Stimulated activated memory B cell treated with anti-CD40 and anti-IgM and Interleukin-4, amounts not matched to agents 10 μg/mL and 1 μg/mL and 100 μg/mL, for 72 hours (primary cell): Measurements from ENCODE around the gene GPR176.

Experiments used
- ATAC-seq: fragments of 150-1000 bp; cut with Tn5 transposase; 2 replicates; pipeline ENCODE4 v1.10.0; 2021
- H3K27ac Mint-ChIP-seq: one replicate; pipeline ENCODE4 v1.8.0; 2022; ENCODE audit warnings: mild to moderate bottlenecking, mixed read lengths
- H3K27me3 Mint-ChIP-seq: one replicate; pipeline ENCODE4 v1.8.0; 2022; ENCODE audit warnings: mixed read lengths
- H3K36me3 Mint-ChIP-seq: one replicate; pipeline ENCODE4 v1.8.0; 2022; ENCODE audit warnings: mixed read lengths
- H3K4me1 Mint-ChIP-seq: one replicate; pipeline ENCODE4 v1.8.0; 2022; ENCODE audit warnings: mixed read lengths
- H3K4me3 Mint-ChIP-seq: one replicate; pipeline ENCODE4 v1.8.0; 2022; ENCODE audit warnings: mild to moderate bottlenecking, moderate library complexity, mixed read lengths
- H3K9me3 Mint-ChIP-seq: one replicate; pipeline ENCODE4 v1.8.0; 2022; ENCODE audit warnings: mixed read lengths

GPR176 gene

DNA sequence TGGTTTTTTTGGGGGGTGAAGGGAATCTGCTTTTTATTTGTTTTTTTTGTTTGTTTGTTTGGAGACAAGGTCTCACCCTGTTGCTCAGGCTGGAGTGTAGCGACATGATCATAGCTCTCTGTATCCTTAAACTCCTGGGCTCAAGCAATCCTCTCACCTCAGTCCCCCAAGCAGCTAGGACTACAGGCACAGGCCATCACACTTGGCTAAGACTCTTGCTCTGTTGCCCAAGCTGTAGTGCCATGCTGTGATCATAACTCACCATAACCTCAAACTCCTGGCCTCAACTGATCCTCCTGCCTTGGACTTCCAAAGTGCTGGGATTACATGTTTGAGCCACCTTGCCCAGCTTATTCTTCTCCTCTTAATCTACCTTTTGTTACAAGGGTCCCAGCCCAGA, 31.8 kb downstream of the GPR176 start:
- no peak overlapping the region for H3K27ac Mint-ChIP-seq
- ATAC-seq: no peak

DNA sequence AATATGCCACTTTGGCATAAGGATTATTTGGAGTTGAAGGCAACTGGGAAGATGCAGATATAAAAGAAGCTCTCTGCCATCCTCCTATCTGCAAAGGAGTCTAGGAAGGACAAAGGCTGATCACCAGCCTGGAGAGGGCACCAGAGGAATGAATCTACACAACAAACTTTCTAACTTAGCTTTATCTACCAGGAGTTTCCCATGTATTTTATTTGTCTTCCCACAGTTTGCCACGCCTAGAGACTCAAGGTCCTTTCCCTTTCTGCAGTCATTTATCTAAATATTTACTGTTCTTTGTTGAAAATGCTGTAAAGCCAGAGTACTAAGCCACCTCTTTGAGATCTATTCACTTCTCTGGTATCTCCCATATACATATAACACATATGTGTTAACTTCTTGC, 32.2 kb downstream of the GPR176 start:
- no peaks in the 10 kb centered on the region for H3K36me3 Mint-ChIP-seq
- no peaks in the 10 kb centered on the region for H3K4me1 Mint-ChIP-seq
- no peak for ATAC-seq
- H3K4me3 Mint-ChIP-seq: no peak overlapping the region
- no peaks in the 10 kb centered on the region for H3K9me3 Mint-ChIP-seq
- no peak overlapping the region for H3K27ac Mint-ChIP-seq
- H3K27me3 Mint-ChIP-seq: no peaks in the 10 kb centered on the region

More for the DNA sequence above, 31.8 kb downstream of the GPR176 start:
- Mint-ChIP-seq H3K9me3 (no peaks in the 10 kb centered on the region), H3K4me1 (no peaks in the 10 kb centered on the region), H3K36me3 (no peaks in the 10 kb centered on the region), H3K27me3 (no peaks in the 10 kb centered on the region), H3K4me3 (no peak overlapping the region)

DNA sequence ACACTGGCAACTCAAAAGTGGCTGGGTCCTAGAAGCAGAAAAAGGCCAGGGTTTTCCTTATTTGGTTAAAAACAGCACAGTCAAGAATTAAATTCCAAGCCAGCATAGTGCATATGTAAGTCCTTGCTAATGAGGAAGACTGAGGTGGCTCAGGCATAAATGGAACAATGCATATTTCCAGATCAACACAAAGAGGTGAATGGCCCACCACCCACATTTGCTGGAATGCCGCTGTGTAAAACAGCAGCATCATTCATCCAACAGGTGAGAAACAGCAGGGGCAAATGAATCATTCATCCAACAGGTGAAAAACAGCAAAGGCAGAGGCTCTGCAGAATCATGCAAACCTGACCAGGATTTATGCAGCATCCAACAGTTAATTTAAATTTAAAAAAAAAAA, 32.9 kb downstream of the GPR176 start:
- H3K27me3 Mint-ChIP-seq: no peaks in the 10 kb centered on the region
- no peak overlapping the region for H3K27ac Mint-ChIP-seq
- no peaks in the 10 kb centered on the region for H3K36me3 Mint-ChIP-seq
- ATAC-seq: no peak
- H3K4me1 Mint-ChIP-seq: no peaks in the 10 kb centered on the region
- no peak overlapping the region for H3K4me3 Mint-ChIP-seq
- no peaks in the 10 kb centered on the region for H3K9me3 Mint-ChIP-seq

DNA sequence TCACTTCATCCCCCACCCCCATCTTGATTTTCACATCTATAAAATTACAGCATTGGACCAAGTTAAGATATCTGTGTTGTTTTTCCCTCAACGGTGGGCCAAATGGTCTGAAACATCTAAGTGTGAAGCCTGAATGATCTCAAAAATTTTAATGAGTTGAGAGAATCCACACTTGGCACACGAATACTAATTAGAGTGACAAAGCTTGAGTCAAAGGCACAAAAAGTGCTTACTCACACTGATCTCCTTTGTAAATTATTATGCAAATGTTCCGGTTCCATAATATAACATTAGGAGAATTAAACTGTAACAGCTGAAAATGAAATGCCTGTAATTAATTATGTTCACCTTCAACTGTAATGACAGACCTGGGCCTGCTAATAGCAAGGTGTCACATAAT, 33.6 kb downstream of the GPR176 start:
- no peak overlapping the region for H3K27ac Mint-ChIP-seq
- H3K27me3 Mint-ChIP-seq: no peaks in the 10 kb centered on the region
- H3K36me3 Mint-ChIP-seq: no peaks in the 10 kb centered on the region
- no peaks in the 10 kb centered on the region for H3K9me3 Mint-ChIP-seq
- H3K4me1 Mint-ChIP-seq: no peaks in the 10 kb centered on the region
- ATAC-seq: no peak
- no peak overlapping the region for H3K4me3 Mint-ChIP-seq

DNA sequence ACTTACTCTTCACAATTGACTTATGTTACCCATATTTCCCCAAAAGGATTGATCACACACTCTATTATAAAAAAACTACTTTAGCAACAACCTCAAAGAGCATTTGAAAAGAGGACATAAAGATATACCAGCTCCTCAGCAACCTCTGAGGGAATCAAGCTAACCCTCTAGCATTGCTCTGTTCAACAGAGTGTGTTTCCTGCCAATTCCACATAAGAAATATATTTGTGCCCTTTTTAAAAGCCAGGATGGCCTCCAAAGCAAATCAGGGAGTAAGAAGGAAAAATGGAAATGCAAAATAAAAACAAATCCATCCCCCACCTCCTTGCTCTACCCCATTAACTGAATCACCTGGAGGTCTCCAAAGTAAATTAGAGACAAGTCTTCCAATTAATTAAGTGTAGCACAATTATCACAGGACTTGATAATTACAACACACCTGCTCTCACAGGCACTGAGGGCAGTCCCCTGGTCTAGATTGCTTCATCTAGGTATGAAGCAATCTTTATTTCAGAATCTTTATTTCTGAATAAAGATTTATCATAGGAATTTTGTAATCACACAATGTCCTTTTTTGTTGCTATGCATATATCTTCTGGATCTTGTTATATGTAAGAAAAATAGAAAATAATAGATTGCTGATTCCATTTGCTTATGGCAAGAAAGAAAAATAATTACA, 34.8 kb downstream of the GPR176 start:
- no peak overlapping the region for H3K4me3 Mint-ChIP-seq
- no peaks in the 10 kb centered on the region for H3K4me1 Mint-ChIP-seq
- H3K27ac Mint-ChIP-seq: no peak overlapping the region
- H3K27me3 Mint-ChIP-seq: no peaks in the 10 kb centered on the region
- H3K36me3 Mint-ChIP-seq: no peaks in the 10 kb centered on the region
- no peaks in the 10 kb centered on the region for H3K9me3 Mint-ChIP-seq
- ATAC-seq: no peak

DNA sequence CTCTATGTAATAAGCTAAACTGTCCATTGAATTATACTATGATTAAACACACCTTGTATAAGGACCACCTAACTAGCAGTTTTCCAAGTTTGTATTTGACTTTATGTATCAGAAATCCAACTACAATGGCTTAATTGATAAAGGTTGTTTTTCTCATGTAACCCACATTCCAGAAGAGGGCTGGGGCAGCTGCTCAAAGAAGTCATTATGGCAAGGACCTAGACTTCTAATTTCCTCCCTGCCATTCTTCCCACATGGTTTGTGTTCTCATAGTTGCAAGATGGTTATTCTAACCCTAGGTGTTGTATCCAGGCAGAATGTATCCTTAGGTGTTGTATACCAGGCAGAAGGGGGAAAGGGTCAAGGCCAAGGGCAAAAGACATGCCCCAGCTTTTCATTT, 35.7 kb downstream of the GPR176 start:
- Mint-ChIP-seq H3K36me3 (no peaks in the 10 kb centered on the region), H3K27me3 (no peaks in the 10 kb centered on the region), H3K4me1 (no peaks in the 10 kb centered on the region), H3K27ac (no peak overlapping the region), H3K9me3 (no peaks in the 10 kb centered on the region), H3K4me3 (no peak overlapping the region)
- ATAC-seq: no peak

DNA sequence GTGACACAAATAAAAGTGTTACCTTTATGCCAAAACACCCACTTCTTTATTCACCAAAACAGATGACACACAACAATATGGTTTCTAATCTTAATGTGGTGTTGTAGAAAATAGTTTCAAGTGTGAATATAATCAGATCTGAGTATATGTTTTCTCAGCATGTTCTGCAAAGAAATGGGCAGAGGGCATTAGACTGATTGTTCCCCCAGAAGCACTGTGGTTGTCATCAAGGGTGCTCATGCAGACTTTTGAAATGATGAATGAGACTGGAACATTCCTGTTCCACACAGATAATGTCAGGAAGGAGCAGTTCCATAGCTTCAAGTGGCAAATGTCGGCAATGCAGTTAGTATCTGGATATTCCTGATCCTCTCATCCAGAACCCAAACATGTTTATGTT, 37.5 kb downstream of the GPR176 start:
- Mint-ChIP-seq H3K4me1 (no peaks in the 10 kb centered on the region), H3K27me3 (peaks cover 3% of the 10 kb centered on the region), H3K9me3 (no peaks in the 10 kb centered on the region), H3K36me3 (no peaks in the 10 kb centered on the region), H3K27ac (no peak overlapping the region), H3K4me3 (no peak overlapping the region)
- ATAC-seq: no peak

DNA sequence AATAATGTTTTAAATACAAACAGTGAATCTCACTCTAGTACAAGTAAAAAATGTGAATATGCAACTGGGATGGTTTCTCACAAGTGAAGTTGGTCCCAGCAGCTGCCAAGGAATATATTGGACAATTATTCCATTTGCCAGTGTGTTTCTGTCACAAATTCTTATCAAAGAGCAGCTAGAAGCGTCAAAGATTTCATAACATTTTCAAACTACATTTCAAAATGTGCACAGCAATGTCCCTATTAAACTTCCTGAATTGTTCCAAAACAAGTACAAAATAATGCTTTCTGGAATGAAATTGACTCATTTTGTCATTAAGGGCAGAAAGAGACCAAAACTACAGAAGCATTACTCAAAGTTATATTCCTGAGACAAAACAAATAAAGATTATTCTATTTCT, 38.3 kb downstream of the GPR176 start:
- Mint-ChIP-seq H3K36me3 (no peaks in the 10 kb centered on the region), H3K4me1 (no peaks in the 10 kb centered on the region)
- ATAC-seq: no peak

DNA sequence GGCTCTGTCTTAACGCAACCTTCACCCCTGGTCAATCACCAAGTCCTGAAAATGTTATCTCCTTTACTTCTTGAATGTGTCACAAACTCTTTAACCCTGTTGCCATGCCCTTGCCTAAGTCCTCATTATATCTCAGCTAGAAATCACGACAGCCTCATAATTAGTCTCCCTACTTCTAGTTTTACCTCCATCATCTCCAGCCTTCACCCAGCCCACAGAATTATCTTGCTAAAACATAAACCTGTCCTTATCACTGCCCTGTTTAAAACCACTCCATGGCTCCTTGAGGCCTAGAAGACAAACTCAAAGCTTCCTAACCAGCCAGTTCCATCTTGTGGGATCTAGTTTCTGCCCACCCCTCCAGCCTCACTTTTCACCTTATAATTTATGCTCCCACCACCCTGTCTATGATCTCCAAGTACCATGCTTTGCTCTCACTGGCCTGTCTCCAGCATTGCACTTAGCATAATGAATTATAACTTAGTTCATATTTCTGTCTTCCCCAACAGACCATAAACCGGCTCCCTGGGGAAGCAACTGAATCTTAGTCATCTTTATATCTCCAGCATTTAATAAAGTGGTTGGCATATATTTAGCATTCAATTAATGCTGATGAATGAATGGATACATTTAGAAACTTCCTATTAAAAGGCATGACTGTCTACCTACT, 39.2 kb downstream of the GPR176 start:
- Mint-ChIP-seq H3K4me3 (no peak overlapping the region), H3K27me3 (peaks cover 9% of the 10 kb centered on the region), H3K9me3 (no peaks in the 10 kb centered on the region), H3K27ac (no peak overlapping the region), H3K36me3 (no peaks in the 10 kb centered on the region), H3K4me1 (no peaks in the 10 kb centered on the region)
- no peak for ATAC-seq

More for the DNA sequence above, 38.3 kb downstream of the GPR176 start:
- no peaks in the 10 kb centered on the region for H3K9me3 Mint-ChIP-seq
- peaks cover 9% of the 10 kb centered on the region for H3K27me3 Mint-ChIP-seq
- no peak overlapping the region for H3K4me3 Mint-ChIP-seq
- no peak overlapping the region for H3K27ac Mint-ChIP-seq

DNA sequence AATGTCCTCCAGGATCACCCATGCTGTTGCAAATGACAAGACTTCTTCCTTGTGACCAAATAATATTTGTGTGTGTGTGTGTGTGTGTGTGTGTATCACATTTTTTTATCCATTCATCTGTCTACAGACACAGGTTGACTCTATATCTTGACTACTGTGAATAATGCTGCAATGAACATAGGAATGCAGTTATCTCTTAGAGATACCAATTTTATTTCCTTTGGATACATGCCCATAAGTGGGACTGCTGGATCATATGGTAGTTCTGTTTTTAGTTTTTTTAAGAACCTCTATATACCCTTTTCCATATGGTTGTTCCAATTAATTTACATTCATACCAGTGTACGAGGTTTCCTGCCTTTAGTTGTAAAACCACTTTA, 41.7 kb downstream of the GPR176 start:
- Mint-ChIP-seq H3K4me3 (no peak overlapping the region), H3K36me3 (no peaks in the 10 kb centered on the region), H3K27ac (no peak overlapping the region), H3K27me3 (peaks cover 9% of the 10 kb centered on the region), H3K4me1 (no peaks in the 10 kb centered on the region), H3K9me3 (no peaks in the 10 kb centered on the region)
- ATAC-seq: no peak

DNA sequence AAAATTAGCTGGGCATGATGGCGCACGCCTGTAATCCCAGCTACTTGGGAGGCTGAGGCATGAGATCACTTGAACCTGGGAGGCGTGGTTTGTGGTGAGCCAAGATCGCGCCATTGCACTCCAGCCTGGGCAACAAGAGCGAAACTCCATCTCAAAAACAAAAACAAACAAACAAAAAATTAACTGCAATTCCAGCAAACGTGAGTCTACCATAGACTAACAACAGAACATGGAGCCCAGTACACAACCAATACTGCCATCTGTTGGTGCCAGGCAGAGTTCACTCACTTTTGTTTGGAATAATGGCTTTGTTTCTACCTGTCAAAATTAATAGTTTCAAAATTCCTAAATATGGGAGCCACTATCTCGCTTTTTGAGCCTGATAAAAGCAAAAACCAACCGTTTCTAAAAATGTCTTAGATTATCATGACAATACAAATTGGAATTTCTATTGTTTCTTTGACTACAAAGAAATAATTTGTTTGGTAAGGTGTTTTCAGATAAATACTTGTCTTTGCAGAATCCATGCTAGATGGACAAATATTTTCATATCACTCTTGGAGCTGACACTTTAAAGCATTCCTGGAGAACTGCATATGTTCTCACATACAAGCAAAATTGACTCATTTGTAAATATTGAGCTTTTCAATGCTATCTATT, 45.0 kb downstream of the GPR176 start:
- no peak overlapping the region for H3K27ac Mint-ChIP-seq
- H3K4me1 Mint-ChIP-seq: no peaks in the 10 kb centered on the region
- peaks cover 9% of the 10 kb centered on the region for H3K27me3 Mint-ChIP-seq
- ATAC-seq: no peak
- H3K9me3 Mint-ChIP-seq: no peaks in the 10 kb centered on the region
- no peaks in the 10 kb centered on the region for H3K36me3 Mint-ChIP-seq
- H3K4me3 Mint-ChIP-seq: no peak overlapping the region

DNA sequence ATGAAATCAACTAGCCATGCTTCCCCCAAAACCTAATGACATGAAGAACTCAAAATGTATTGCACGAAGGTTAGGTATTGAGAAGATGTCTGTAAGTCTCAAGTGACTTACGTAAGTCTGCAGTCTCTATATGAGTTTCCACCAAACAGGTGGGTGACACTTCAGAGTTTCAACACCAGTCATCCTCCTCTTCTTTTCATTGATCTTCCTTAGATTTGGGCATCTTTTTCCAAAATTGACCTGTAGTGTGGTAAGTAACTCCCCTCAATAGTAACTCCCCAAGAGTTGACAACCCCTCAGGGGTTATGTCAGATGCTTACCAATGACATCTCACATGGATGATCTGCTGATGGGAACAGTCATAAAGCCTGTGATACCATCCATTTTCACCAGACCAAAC, 46.1 kb downstream of the GPR176 start:
- Mint-ChIP-seq H3K27me3 (peaks cover 9% of the 10 kb centered on the region), H3K9me3 (no peaks in the 10 kb centered on the region), H3K36me3 (no peaks in the 10 kb centered on the region), H3K27ac (no peak overlapping the region), H3K4me3 (no peak overlapping the region), H3K4me1 (no peaks in the 10 kb centered on the region)
- ATAC-seq: peak; percentile 52

DNA sequence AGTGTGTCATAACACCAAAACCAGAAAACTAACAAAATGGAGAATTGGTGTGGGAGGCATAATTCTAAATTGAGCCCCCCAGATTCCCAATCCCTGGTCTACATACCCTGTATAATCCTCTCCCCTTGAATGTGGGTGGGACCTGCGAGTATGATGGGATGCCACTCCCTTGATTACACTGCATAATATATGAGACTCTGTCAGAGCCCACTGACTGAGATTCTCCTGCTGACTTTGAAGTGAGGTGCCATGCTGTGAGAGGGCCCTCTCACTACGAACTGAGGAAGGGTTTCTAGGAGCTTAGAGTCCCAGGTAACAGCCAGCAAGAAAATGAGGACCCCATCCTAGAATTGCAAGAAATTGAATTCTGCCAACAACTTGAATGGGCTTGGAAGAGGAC, 49.5 kb downstream of the GPR176 start:
- no peak overlapping the region for H3K27ac Mint-ChIP-seq
- H3K4me1 Mint-ChIP-seq: no peaks in the 10 kb centered on the region
- no peaks in the 10 kb centered on the region for H3K9me3 Mint-ChIP-seq
- no peak overlapping the region for H3K4me3 Mint-ChIP-seq
- H3K36me3 Mint-ChIP-seq: no peaks in the 10 kb centered on the region
- H3K27me3 Mint-ChIP-seq: peaks cover 18% of the 10 kb centered on the region
- ATAC-seq: no peak

DNA sequence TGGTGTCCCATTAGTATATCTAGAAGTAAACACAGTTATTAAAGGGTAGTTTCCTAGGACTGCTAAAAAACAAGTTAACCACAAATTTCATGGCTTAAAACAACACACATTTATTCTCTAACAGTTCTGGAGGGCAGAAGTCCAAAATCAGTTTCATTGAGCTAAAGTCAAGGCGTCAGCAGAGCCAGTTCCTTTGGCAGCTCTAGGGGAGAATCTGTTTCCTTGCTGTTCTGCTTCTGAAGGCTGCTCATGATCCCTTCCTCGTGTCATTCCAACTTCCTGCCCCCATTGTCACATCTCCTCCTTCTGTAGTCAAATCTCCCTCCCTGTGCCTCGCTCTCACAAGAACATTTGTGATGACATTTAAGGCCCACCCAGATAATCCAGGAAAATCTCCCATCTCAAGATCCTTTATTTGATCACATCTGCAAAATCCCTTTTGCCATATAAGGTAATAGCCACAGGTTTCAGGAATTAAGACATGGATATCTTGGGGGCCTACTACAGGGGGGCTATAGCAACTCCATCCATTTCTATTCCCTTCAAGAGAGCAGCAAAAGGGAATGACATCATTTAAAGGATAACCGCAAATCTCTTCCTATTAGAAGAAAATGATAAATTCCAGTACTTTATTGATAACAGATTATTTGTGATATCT, 50.1 kb downstream of the GPR176 start:
- no peak overlapping the region for H3K27ac Mint-ChIP-seq
- no peaks in the 10 kb centered on the region for H3K36me3 Mint-ChIP-seq
- peaks cover 24% of the 10 kb centered on the region for H3K27me3 Mint-ChIP-seq
- no peak for ATAC-seq
- H3K9me3 Mint-ChIP-seq: no peaks in the 10 kb centered on the region
- no peaks in the 10 kb centered on the region for H3K4me1 Mint-ChIP-seq
- H3K4me3 Mint-ChIP-seq: no peak overlapping the region

DNA sequence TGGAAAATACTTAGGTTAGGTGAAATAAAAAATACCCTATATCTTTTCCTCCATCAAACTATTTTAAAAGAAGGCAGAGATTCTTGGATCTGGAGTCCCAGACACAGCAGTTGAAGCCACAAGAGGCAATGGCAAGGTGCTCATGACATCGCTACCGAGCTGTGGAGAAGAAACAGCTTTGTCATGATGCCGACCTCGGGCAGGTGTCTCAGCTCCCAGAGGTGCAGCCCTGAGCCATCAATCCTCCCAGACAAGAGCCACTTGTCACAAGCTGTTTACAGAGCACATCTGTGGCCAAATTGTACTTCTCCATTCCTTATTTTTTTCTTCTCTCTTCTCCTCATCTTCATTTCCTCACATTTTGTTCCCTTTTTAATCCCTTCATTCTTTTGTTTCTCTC, 50.8 kb downstream of the GPR176 start:
- Mint-ChIP-seq H3K9me3 (no peaks in the 10 kb centered on the region), H3K4me1 (no peaks in the 10 kb centered on the region), H3K4me3 (no peak overlapping the region), H3K27ac (no peak overlapping the region), H3K27me3 (peaks cover 31% of the 10 kb centered on the region), H3K36me3 (no peaks in the 10 kb centered on the region)
- ATAC-seq: no peak

DNA sequence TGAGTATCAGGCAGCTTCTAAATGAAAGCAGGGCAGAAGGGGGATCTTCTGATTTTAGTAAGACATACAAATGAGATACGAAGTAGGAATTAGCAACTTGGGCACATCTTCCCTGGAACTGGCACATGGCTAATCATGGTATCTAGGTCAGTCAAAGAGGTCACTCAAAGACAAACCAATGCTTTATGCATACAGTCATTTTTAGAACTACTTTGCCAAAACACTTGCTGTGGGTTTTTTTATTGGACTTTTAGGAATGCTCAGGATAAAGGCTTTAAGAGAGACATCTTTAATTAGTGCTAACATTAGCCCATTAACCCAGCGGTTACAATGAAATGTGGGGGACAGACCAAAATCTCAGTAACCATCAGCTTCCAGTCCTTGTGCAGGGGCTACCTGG, 51.7 kb downstream of the GPR176 start:
- H3K27me3 Mint-ChIP-seq: peaks cover 35% of the 10 kb centered on the region
- no peaks in the 10 kb centered on the region for H3K4me1 Mint-ChIP-seq
- H3K4me3 Mint-ChIP-seq: no peak overlapping the region
- H3K27ac Mint-ChIP-seq: no peak overlapping the region
- H3K36me3 Mint-ChIP-seq: no peaks in the 10 kb centered on the region
- H3K9me3 Mint-ChIP-seq: no peaks in the 10 kb centered on the region
- no peak for ATAC-seq
